Measurements from ENCODE around the gene SPAAR. TPM values are rescaled to one million over a fixed set of nuclear protein-coding genes. Genes with fewer than 3 reads are reported as not detected.
"Not testable (repeated sequence)": the region's sequence is repeated elsewhere in the genome, so short reads cannot be mapped to it uniquely, and the experiment has no call there.

Gene SPAAR
- total and polyA plus RNA-seq, 9 of the 15 experiments (the other 6 are each of a cell fraction or from before 2014, with no cell fraction given), result not detected

- POLR2A ChIA-PET, result interaction anchor here (0.9 kb wide), 1 partner anchor 147 kb away, joined by 3 read pairs; no protein-coding TSS in a partner anchor
- in situ Hi-C loops (cut with MboI), result loop anchor here (10.0 kb wide), 1 partner anchor 88 kb away; the partner anchor contains the start of gene NPR2
Measured at GRCh38 chr9:35882996-35883395, 26.3 kb upstream of the SPAAR start.

GRCh38 chr9:35884908-35885307 lies 24.4 kb upstream of the SPAAR start:
- H3K9ac ChIP-seq (ENCODE audit: insufficient read depth in 1 of 2, low read depth in 2 of 2, low read length in 2 of 2); H3K27ac ChIP-seq (ENCODE audit: extremely low read depth, low read depth, low read length); H3K4me1 ChIP-seq (replicated peaks in 1 of 2; ENCODE audit: control insufficient read depth in 2 of 2, insufficient read depth in 2 of 2, low read length in 2 of 2); H3K27me3 ChIP-seq (ENCODE audit: control insufficient read depth in 2 of 2, insufficient read depth in 2 of 2, low read length in 2 of 2); H3K9me1 ChIP-seq (ENCODE audit: control insufficient read depth, insufficient read depth, low read length); H3K9me3 ChIP-seq (replicated peaks; ENCODE audit: control insufficient read depth, insufficient read depth, low read depth, low read length); H3K79me2 ChIP-seq (ENCODE audit: control insufficient read depth, insufficient read depth, low read length); CTCF ChIA-PET (ENCODE audit: low intra/inter-chr PET ratio); FAIRE-seq; H4K20me1 ChIP-seq (replicated peaks; ENCODE audit: control insufficient read depth, insufficient read depth, low read length); POLR2A ChIA-PET; H3K36me3 ChIP-seq (ENCODE audit: control insufficient read depth, insufficient read depth, low read length); H2AFZ ChIP-seq (ENCODE audit: low read depth, low read length); H3K4me3 ChIP-seq; H3K4me2 ChIP-seq (ENCODE audit: insufficient read depth, low read length); ATAC-seq; DNase-seq (ENCODE audit: extremely low read depth in 1 of 4, low spot score in 3 of 4); BruUV-seq (replicated peaks): not testable (repeated sequence)
- intact Hi-C loops (cut with micrococcal nuclease) (loop anchor here (5.0 kb wide), 1 partner anchor 238 kb away; no protein-coding TSS in a partner anchor), in situ Hi-C loops (cut with MboI) (loop anchor here (10.0 kb wide), 1 partner anchor 90 kb away; the partner anchor contains the start of gene NPR2)
- WGBS (ENCODE audit: insufficient coverage, low coverage, missing lambda C conversion rate), result 5% methylated on average over 3 of the region's 3 CpGs

More at GRCh38 chr9:35882996-35883395, 26.3 kb upstream of the SPAAR start:
- BruUV-seq (replicated peaks), result no TSS peak
- TF ChIP-seq TAF7 (tag; IDR thresholded peaks at IDR 0.05) (no peak), NFIC (IDR thresholded peaks at IDR 0.05) (no peak), ZKSCAN3 (CRISPR knock-in tag; IDR thresholded peaks at IDR 0.05) (no peak), SIX5 (IDR thresholded peaks at IDR 0.05; ENCODE audit: borderline replicate concordance in 1 of 2, insufficient read depth in 1 of 2, low read depth in 1 of 2, low read length in 2 of 2) (no peak), KLF1 (tag; IDR thresholded peaks at IDR 0.05) (no peak), ZNF77 (CRISPR knock-in tag; IDR thresholded peaks at IDR 0.05) (no peak), CBFA2T2 (conservative IDR thresholded peaks at IDR 0.05) (no peak), SRSF3 (IDR thresholded peaks at IDR 0.05; ENCODE audit: insufficient read depth, low read length) (no peak), ZC3H4 (CRISPR knock-in tag; IDR thresholded peaks at IDR 0.05; ENCODE audit: borderline replicate concordance) (no peak), FOXK2 (conservative IDR thresholded peaks at IDR 0.05 in 1 of 2, IDR thresholded peaks at IDR 0.05 in 1 of 2; ENCODE audit: low read depth in 2 of 2) (no peak), DACH1 (IDR thresholded peaks at IDR 0.05; ENCODE audit: partially characterized antibody) (no peak)
- Histone ChIP-seq H3K9me1 (ENCODE audit: control insufficient read depth, insufficient read depth, low read length) (no peaks in the 10 kb centered on the region), H2AFZ (ENCODE audit: low read depth, low read length) (no peak overlapping the region), H3K4me1 (replicated peaks in 1 of 2; ENCODE audit: control insufficient read depth in 2 of 2, insufficient read depth in 2 of 2, low read length in 2 of 2) (no peaks in the 10 kb centered on the region), H3K4me3 (no peak overlapping the region), H3K79me2 (ENCODE audit: control insufficient read depth, insufficient read depth, low read length) (no peaks in the 10 kb centered on the region), H3K9ac (ENCODE audit: insufficient read depth in 1 of 2, low read depth in 2 of 2, low read length in 2 of 2) (no peak overlapping the region), H3K27ac (ENCODE audit: extremely low read depth, low read depth, low read length) (no peak overlapping the region), H3K27me3 (ENCODE audit: control insufficient read depth in 2 of 2, insufficient read depth in 2 of 2, low read length in 2 of 2) (no peaks in the 10 kb centered on the region), H4K20me1 (replicated peaks; ENCODE audit: control insufficient read depth, insufficient read depth, low read length) (no peaks in the 10 kb centered on the region), H3K9me3 (replicated peaks; ENCODE audit: control insufficient read depth, insufficient read depth, low read depth, low read length) (no peaks in the 10 kb centered on the region), H3K36me3 (ENCODE audit: control insufficient read depth, insufficient read depth, low read length) (no peaks in the 10 kb centered on the region), H3K4me2 (ENCODE audit: insufficient read depth, low read length) (no peak overlapping the region)
- CTCF ChIA-PET (ENCODE audit: low intra/inter-chr PET ratio), result interaction anchor here (1.0 to 3.0 kb wide), 3 partner anchors 57 to 145 kb away, joined by 3 to 28 read pairs (median 19); partner anchors contain the start of gene NPR2
- intact Hi-C loops (cut with micrococcal nuclease), result loop anchor here (1.0 to 5.0 kb wide), 3 partner anchors 56 to 236 kb away; no protein-coding TSS in a partner anchor
- FAIRE-seq (no peak), ATAC-seq (no peak), DNase-seq (ENCODE audit: extremely low read depth in 1 of 4, low spot score in 3 of 4) (no peak)
- WGBS (ENCODE audit: insufficient coverage, low coverage, missing lambda C conversion rate), result 7% methylated on average over 3 of the region's 3 CpGs

Data from K562 (cell line).